HepG2 (cell line): ENCODE results near the gene CIAO2B. TPM values are rescaled to one million over a fixed set of nuclear protein-coding genes. Genes with fewer than 3 reads are reported as not detected.
"Not testable (repeated sequence)": the region's sequence is repeated elsewhere in the genome, so short reads cannot be mapped to it uniquely, and the experiment has no call there.

Experiments
- FOXP4 ChIP-seq: sonication (generic); formaldehyde crosslinking; IDR thresholded peaks from 2 replicates; pipeline ENCODE4 v1.4.0; 2020; ENCODE audit warnings: missing genetic modification reagents
- GFI1 ChIP-seq: sonication (generic); formaldehyde crosslinking; IDR thresholded peaks from 2 replicates; pipeline ENCODE4 v1.5.0; 2020; ENCODE audit warnings: missing genetic modification reagents, mild to moderate bottlenecking, borderline replicate concordance
- HNF1A ChIP-seq, 2 experiments: sonication (generic) in 1 of 2; formaldehyde crosslinking in 1 of 2; IDR thresholded peaks; 2 replicates each; pipeline versions ENCODE4 v1.4.0 to v1.6.1; 2016 to 2020; ENCODE audit warnings: borderline replicate concordance in 1 of 2, low read depth in 1 of 2, mild to moderate bottlenecking in 1 of 2, missing genetic modification reagents in 1 of 2
- KAT8 ChIP-seq: IDR thresholded peaks from 2 replicates; pipeline ENCODE4 v1.6.1; 2016; ENCODE audit warnings: missing genetic modification reagents, missing compliant biosample characterization
- MIXL1 ChIP-seq: IDR thresholded peaks from 2 replicates; pipeline ENCODE4 v1.6.1; 2016
- PPARG ChIP-seq: conservative IDR thresholded peaks from 2 replicates; pipeline ENCODE4 v1.6.1; 2016; ENCODE audit warnings: missing biosample characterization, missing genetic modification reagents
- SMYD3 ChIP-seq: sonication (generic); formaldehyde crosslinking; IDR thresholded peaks from 2 replicates; pipeline ENCODE4 v1.8.1; 2023; ENCODE audit warnings: mild to moderate bottlenecking, missing genetic modification reagents
- ZFY ChIP-seq: sonication (generic); formaldehyde crosslinking; IDR thresholded peaks from 2 replicates; pipeline ENCODE4 v1.4.0; 2020; ENCODE audit warnings: missing genetic modification reagents
- ZNF414 ChIP-seq: sonication (generic); formaldehyde crosslinking; IDR thresholded peaks from 2 replicates; pipeline ENCODE4 v1.5.0; 2020; ENCODE audit warnings: missing genetic modification reagents
- ZNF629 ChIP-seq: sonication (generic); formaldehyde crosslinking; conservative IDR thresholded peaks from 2 replicates; pipeline ENCODE4 v1.5.0; 2020; ENCODE audit warnings: missing genetic modification reagents
- polyA plus RNA-seq, 8 experiments: library from polyadenylated mRNA; depleted of rRNA in 3 of 8; stranded (reverse) in 7 of 8; unstranded in 1 of 8; fragments of >200 nt; fragmentation: Illumina TruSeq in 4 of 8; extraction: Trizol in 4 of 8; gene quantifications; 2 replicates each; pipeline versions ENCODE4 v1.2.1 to v1.2.3, GENCODE V29; 2011 to 2016; ENCODE audit warnings: low read depth in 4 of 8, missing spikeins in 1 of 8, mixed read lengths in 1 of 8; ENCODE audit not compliant: insufficient read depth in 1 of 8
- total RNA-seq, 5 experiments: library from RNA; depleted of rRNA; stranded (reverse); fragments of >200 nt; fragmentation: Illumina TruSeq; extraction: Trizol; gene quantifications; 2 replicates each; pipeline ENCODE4 v1.2.3, GENCODE V29; 2016; ENCODE audit warnings: low read depth in 1 of 5
- TF ChIP-seq, protein P1 (sequence below): IDR thresholded peaks from 2 replicates; pipeline ENCODE4 v1.6.1; 2016; ENCODE audit warnings: low read depth, control low read depth
- TF ChIP-seq, protein P2 (sequence below): sonication (generic); formaldehyde crosslinking; IDR thresholded peaks from 2 replicates; pipeline ENCODE4 v1.4.0; 2020; ENCODE audit warnings: missing genetic modification reagents, mild to moderate bottlenecking, borderline replicate concordance
- TF ChIP-seq, protein P3 (sequence below): sonication (generic); formaldehyde crosslinking; conservative IDR thresholded peaks from 2 replicates; pipeline ENCODE4 v1.4.0; 2020; ENCODE audit warnings: mild to moderate bottlenecking, missing genetic modification reagents, moderate library complexity

The CIAO2B gene
- total and polyA plus RNA-seq, 2 of the 13 experiments (the other 11 are each of a cell fraction or from before 2014, with no cell fraction given), result 157 to 293 TPM

GRCh38 chr16:66955363-66956153 is 21.4 kb upstream of the CIAO2B start (continued):
- TF ChIP-seq ZNF414 (CRISPR knock-in tag) (0 out of 2 replicates have a peak, but pooled peaks have one; percentile 11), SMYD3 (CRISPR knock-in tag) (0 out of 2 replicates have a peak, but pooled peaks have one; percentile 48), KAT8 (CRISPR knock-in tag) (0 out of 2 replicates have a peak, but pooled peaks have one; percentile 15), FOXP4 (CRISPR knock-in tag) (0 out of 2 replicates have a peak, but pooled peaks have one; percentile 5), ZFY (CRISPR knock-in tag) (peak; percentile 31; the same call in 1 of the 2 replicates), ZNF629 (CRISPR knock-in tag) (0 out of 2 replicates have a peak, but pooled peaks have one; percentile 23), PPARG (CRISPR knock-in tag) (peak; percentile 62), HNF1A (IDR thresholded peaks at IDR 0.05; ENCODE audit: low read depth) (peak; percentile 11; the same call in 1 of the 2 replicates), MIXL1 (CRISPR knock-in tag) (peak; percentile 49), GFI1 (CRISPR knock-in tag) (0 out of 2 replicates have a peak, but pooled peaks have one; percentile 8)
- TF ChIP-seq, protein P1, sequence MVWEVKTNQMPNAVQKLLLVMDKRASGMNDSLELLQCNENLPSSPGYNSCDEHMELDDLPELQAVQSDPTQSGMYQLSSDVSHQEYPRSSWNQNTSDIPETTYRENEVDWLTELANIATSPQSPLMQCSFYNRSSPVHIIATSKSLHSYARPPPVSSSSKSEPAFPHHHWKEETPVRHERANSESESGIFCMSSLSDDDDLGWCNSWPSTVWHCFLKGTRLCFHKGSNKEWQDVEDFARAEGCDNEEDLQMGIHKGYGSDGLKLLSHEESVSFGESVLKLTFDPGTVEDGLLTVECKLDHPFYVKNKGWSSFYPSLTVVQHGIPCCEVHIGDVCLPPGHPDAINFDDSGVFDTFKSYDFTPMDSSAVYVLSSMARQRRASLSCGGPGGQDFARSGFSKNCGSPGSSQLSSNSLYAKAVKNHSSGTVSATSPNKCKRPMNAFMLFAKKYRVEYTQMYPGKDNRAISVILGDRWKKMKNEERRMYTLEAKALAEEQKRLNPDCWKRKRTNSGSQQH, result 0 out of 2 replicates have a peak, but pooled peaks have one; percentile 53
- TF ChIP-seq, protein P2, sequence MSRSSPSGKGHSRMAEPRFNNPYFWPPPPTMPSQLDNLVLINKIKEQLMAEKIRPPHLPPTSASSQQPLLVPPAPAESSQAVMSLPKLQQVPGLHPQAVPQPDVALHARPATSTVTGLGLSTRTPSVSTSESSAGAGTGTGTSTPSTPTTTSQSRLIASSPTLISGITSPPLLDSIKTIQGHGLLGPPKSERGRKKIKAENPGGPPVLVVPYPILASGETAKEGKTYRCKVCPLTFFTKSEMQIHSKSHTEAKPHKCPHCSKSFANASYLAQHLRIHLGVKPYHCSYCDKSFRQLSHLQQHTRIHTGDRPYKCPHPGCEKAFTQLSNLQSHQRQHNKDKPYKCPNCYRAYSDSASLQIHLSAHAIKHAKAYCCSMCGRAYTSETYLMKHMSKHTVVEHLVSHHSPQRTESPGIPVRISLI (CRISPR knock-in tag), result peak; percentile 51; the same call in 1 of the 2 replicates
- TF ChIP-seq HNF1A (CRISPR knock-in tag; IDR thresholded peaks at IDR 0.05; ENCODE audit: borderline replicate concordance), result not testable (repeated sequence)
- TF ChIP-seq, protein P3, sequence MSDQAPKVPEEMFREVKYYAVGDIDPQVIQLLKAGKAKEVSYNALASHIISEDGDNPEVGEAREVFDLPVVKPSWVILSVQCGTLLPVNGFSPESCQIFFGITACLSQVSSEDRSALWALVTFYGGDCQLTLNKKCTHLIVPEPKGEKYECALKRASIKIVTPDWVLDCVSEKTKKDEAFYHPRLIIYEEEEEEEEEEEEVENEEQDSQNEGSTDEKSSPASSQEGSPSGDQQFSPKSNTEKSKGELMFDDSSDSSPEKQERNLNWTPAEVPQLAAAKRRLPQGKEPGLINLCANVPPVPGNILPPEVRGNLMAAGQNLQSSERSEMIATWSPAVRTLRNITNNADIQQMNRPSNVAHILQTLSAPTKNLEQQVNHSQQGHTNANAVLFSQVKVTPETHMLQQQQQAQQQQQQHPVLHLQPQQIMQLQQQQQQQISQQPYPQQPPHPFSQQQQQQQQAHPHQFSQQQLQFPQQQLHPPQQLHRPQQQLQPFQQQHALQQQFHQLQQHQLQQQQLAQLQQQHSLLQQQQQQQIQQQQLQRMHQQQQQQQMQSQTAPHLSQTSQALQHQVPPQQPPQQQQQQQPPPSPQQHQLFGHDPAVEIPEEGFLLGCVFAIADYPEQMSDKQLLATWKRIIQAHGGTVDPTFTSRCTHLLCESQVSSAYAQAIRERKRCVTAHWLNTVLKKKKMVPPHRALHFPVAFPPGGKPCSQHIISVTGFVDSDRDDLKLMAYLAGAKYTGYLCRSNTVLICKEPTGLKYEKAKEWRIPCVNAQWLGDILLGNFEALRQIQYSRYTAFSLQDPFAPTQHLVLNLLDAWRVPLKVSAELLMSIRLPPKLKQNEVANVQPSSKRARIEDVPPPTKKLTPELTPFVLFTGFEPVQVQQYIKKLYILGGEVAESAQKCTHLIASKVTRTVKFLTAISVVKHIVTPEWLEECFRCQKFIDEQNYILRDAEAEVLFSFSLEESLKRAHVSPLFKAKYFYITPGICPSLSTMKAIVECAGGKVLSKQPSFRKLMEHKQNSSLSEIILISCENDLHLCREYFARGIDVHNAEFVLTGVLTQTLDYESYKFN (CRISPR knock-in tag), result peak; percentile 52; the same call in 1 of the 2 replicates
